ENCODE results near the gene OSBP.
A peak's percentile ranks its signal among the peaks of the same experiment; 100 is the strongest.
"Not testable (repeated sequence)": the region's sequence is repeated elsewhere in the genome, so short reads cannot be mapped to it uniquely, and the experiment has no call there.

Gene OSBP

DNA sequence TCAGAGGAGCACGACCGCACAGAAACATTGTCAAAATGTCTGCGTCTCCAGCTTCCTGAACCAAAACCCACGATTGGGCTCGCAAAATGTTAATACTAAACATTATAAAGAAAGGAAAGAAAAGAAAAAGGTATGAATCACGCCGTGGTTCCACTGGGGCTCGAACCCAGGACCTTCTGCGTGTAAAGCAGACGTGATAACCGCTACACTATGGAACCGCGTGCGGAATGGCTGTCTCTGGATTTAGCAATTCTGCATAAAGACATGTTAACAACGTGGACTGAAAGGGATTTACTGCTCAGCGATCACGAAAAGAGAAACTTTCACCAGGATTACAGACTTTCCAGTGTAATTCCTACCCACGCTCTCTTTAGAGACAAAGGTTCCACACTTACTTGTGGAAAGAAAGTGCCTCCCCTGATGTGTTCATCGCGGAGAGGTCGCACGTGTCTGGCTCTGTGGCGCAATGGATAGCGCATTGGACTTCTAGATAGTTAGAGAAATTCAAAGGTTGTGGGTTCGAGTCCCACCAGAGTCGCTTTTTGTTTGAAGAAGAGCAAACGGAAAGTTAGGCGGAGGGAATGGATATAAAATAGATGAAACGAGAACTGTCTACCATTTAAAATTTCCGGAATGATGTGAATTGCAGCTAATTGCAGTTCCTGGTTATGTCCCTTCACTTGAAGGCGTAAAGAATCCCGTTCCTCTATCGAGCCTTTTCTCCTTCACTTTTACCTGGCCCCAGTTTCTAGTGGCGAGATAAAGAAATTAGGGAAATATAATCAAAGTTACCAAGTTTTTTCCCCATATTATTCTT lies 64.5 kb downstream of the OSBP start:
- DNase-seq, result no peak

DNA sequence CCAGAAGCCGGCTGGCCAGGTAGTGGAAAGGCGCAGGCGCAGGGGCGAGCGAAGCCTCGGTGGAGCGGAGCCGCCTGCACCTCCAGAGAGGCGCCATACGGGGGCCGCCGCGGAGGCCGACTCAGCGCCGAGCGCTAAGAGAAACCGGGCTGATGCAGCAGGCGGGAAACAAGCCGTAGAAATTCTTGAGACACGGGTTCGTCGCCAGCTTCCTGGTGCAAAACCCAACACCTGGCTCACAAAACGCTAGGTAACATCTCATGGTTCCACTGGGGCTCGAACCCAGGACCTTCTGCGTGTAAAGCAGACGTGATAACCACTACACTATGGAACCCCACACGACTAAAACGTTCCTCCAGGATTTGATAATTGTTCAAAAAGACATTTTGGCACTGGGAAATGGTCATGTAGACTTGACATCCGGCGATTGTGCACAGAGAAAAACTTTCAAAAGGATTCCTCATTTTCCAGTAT lies 65.2 kb downstream of the OSBP start:
- DNase-seq, result peak; percentile 46

DNA sequence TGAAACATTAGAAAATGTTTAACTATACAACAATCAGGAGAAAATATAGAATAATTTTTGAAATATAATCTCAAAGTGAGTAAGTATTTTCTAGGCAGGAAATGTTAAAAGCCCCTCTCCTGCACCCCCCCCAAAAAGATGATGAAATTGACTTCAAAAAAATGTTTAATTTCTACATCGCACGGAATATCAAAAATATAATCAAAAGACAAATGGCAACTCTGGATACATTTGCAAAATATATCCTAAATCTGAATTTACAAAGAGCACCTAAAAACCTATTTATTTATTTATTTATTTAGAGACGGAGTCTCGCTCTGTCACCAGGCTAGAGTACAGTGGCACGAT lies 67.3 kb downstream of the OSBP start:
- no peak for DNase-seq

- DNase-seq, result not testable (repeated sequence)
These were observed 67.8 kb downstream of the OSBP start for GRCh38 chr11:59547605-59548308.

DNA sequence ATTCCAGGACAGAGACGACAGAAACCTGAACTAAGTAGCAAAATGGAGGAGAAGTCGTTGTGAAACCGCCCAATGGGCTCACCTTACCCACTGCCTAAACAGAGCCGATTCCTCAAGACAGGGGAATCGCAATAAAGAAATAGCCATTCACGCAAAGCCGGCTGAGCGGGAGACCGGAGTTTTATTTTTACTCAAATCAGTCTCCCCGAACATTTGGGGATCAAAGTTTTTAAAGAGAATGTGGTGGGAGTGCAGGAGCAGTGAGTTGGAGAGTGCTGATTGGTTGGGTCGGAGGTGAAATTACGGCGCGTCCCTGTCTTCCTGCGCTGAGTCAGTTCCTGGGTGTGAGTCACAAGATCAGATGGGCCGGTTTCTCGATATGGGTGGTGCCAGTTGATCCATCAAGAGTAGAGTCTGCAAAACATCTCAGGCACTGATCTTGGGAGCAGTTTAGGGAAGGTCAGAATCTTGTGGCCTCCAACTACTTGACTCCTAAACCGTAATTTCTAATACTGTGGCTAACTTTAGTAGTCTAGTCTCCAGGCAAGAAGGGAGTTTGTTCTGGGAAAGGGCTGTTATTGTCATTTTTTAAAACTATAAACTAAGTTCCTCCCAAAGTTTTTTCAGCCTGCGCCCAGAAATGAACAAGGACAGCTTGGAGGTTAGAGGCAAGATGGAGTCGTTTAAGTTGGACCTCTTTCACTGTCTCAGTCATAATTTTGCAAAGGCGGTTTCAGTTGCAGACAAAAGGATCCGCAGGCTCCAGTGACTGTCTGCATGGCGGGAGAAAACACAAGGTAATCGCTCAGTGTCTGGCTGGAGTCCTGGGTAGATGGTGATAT lies 70.2 kb downstream of the OSBP start:
- DNase-seq, result no peak

GRCh38 chr11:59544869-59545178 lies 70.8 kb downstream of the OSBP start:
- no peak for DNase-seq

- not testable (repeated sequence) for DNase-seq
These were observed 71.9 kb downstream of the OSBP start for GRCh38 chr11:59543713-59544112.

GRCh38 chr11:59542142-59542810 lies 73.3 kb downstream of the OSBP start:
- DNase-seq, result no peak

DNA sequence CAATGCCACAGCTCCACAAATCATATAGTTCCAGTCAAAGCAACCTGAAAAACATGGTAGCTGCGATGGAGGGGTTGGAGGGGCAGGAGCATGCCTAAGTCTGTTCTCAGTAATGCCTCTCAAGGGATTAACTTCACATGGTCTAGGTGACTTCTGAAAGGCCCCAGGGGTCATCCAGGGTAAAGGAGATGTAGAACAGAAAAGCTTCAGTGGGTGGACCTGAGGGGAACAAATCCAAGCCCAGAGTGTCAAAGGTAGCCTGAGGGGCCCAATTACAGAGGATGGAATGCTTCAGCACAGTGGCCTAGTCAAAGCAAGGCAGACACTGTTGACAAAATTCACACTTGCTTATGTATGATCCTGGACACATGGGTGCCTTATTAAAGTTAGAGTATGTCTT lies 80.9 kb downstream of the OSBP start:
- DNase-seq, result no peak

DNA sequence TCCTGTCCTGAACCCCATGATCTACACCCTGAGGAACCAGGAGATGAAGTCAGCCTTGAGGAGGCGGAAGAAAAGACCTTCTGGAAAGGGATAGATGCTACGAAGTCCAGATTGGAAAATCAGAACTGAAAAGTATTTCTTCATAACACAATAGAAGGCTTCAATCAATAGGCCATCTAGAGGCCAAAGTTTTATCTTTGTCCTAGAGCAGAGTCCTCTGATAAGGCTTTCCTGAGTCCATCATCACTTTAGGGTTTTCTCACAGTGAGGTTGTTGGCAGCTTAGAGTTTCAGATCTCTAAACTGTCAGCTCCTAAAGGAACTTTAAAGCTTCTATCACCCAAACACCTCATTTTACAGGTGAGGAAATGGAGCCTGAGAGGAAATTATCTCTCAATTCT lies 83.0 kb downstream of the OSBP start:
- DNase-seq, result no peak

DNA sequence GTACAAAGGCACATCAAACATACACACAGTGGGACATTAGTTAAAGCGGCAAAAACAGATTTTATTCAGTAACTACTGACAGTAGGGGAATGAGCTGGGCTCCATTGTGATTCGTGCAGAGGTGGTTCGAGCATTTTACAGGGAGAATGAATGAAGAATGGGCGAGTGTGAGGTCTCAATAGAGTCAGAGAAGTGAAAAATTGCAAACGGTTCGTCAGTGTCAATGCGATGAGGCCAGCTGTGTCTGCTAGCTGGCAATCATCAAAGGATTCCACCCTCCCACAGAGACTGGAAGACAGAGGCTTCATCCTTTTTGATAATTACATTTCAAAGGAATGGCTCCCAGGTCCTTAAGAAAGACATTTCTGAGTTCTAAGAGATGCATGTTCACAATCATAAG lies 86.9 kb downstream of the OSBP start:
- DNase-seq, result no peak
